OCI-M1 (cell line): ENCODE results near the gene PALM.
"Not testable (repeated sequence)": the region's sequence is repeated elsewhere in the genome, so short reads cannot be mapped to it uniquely, and the experiment has no call there.

Source experiments
- DNase-seq: peaks from one replicate; lab custom pipeline; 2025; lab: John Stamatoyannopoulos, UW

Gene PALM

DNA sequence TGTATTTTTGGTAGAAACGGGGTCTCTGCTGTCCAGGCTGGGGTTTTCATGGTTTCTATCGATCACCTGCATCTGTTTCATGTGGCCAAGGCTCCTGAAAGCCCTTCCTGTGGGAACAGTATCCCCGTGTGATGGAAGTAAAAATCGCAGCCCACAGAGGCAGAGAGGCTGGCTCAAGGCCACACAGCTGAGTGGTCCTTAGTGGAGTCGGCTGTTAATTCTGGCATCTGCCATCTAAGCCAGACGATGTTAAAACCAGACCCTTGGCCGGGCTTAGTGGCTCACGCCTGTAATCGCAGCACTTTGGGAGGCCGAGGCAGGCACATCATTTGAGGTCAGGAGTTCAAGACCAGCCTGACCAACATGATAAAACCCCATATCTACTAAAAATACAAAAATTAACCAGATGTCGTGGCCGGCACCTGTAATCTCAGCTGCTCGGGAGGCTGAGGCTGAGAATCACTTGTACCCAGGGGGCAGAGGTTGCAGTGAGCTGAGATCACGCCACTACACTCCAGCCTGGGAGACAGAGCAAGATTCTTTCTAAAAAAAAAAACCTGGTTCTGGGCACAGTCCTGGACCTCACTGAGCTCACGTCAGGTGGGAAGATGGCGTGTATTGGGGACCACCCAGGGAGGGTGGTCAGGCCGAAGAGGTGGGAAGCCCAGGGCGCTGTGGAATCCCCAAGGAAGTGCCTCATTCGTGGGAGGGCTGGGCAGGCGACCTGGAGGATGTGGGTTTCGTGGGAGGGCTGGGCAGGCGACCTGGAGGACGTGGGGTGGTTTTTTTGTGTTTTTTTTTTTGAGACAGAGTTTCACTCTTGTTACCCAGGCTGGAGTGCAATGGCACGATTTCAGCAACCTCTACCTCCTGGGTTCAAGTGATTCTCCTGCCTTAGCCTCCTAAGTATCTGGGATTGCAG, 23.7 kb downstream of the PALM start:
- DNase-seq = no peak

DNA sequence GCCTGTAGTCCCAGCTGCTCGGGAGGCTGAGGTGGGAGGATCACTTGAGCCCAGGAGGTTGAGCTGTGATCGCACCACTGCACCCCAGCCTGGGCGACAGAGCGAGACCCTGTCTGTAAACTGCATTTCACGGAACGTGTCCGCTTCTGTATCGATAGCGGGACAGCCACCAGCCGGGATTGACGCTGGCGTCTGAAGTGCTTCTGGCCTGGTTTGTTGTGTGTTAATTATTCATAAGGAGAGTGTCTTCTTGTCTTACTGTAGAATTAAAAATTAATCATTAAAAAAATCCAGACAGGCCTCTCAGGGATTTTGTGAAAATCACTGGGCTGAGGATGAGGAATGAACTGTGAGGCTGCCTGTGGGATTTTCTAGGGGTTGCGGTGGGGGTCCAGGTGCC, 26.0 kb downstream of the PALM start:
- no peak for DNase-seq

GRCh38 chr19:736125-736524, 27.4 kb downstream of the PALM start:
- no peak for DNase-seq

DNA sequence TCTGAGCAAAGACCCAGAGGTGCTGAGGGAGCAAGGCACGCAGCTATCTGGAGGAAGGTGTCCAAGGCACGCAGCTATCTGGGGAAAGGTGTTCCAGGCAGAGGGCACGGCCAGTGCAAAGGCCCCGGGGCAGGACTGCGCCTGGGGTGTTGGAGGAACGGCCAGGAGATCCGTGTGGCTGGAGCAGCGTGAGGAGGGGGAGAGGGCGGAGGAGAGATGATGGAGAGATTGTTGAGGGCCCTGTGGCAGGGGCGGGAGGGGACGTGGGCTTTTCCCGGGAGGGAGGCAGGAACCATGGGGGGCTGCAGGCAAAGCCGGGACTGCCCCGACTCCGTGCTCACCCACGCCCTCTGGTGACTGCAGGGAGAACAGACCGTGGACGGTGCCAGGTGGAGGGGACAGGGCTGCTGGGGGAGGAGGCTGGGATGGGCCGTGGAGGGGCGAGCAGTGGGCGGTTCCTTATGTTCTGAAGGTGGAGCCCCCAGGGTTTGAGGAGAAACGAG, 28.9 kb downstream of the PALM start:
- DNase-seq = peak; percentile 26

DNA sequence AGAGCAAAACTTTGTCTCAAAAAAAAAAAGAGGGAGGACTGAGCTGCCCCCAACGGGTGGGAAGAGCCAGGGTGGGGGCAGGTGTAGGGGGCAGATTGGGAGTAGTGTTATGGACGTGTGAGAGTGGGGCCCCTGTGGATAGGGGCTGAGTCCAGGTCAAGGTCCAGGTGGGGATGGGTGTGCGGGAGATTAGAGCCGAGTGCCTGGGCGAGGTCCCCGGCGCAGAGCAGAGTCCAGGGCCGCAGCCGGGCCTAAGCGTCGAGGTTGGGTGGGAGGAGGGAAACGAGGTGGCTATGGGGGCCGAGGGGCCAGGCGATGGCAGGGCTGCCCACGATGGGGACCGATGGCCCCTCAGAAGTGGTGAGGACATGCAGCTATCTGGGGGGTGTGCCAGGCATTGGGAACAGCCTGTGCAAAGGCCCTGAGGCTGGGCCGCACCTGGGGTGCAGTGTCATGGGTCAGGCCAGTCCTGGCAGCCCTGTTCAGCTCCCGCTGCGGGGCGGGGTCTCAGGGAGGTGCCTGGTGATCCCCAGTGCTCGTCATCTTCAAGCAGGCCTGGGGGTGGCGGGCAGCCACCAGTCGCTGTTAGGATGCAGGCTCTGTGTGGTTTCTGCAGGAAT, 29.9 kb downstream of the PALM start:
- DNase-seq = no peak

GRCh38 chr19:739998-740715, 31.4 kb downstream of the PALM start:
- DNase-seq = no peak

GRCh38 chr19:740816-741505, 32.2 kb downstream of the PALM start:
- not testable (repeated sequence) for DNase-seq

- peak; percentile 41 for DNase-seq
Observed at GRCh38 chr19:741506-742131, 32.9 kb downstream of the PALM start.

DNA sequence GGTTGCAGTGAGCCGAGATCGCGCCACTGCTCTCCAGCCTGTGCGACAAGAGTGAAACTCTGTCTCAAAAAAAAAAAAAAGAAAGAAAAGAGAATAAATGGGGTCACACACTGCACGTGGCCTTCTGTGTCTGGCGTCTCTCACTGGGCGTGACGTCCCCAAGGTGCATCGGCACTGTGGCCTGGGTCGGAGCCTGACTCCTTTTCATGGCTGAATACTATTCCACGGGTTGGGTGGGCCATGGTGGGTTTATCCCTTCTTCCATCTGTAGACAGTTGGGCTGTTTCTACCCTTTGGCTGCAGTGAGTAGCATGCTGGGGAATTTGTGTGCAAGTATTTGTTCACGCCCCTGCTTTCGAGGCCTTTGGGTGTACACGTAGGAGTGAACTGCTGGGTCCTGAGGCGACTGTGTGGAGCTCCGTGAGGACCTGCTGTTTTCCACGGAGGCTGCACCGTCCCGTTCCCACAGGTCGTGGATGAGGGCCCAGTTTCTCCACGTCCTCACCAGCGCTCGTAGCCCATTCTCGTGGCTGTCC, 33.9 kb downstream of the PALM start:
- DNase-seq = no peak

DNA sequence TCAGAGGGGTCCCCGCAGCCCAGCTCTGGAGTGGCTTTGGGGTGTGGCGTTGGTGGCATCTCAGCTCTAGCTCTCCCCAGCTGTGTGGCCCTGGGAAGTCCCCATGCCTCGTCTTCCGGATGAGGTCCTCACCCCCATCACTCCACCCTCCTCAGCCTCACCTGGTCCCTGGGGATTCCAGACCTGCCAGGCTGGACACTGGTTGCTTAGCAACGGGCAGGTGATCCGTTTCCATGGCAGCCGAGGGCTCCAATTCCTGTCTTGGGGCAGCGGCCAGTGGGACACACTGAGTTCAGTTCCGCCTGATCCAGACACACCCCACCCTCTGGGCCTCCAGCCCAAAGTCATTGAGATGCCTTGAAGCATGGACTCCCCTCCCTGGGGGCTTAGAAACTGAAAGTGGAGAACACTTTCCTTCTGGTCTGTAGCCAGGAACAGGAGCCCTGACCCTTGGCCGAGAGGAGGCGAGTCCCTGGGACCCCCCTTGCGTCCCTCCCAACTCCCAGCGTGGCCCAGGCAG, 34.5 kb downstream of the PALM start:
- DNase-seq = no peak

GRCh38 chr19:745138-745537, 36.4 kb downstream of the PALM start:
- DNase-seq = not testable (repeated sequence)

DNA sequence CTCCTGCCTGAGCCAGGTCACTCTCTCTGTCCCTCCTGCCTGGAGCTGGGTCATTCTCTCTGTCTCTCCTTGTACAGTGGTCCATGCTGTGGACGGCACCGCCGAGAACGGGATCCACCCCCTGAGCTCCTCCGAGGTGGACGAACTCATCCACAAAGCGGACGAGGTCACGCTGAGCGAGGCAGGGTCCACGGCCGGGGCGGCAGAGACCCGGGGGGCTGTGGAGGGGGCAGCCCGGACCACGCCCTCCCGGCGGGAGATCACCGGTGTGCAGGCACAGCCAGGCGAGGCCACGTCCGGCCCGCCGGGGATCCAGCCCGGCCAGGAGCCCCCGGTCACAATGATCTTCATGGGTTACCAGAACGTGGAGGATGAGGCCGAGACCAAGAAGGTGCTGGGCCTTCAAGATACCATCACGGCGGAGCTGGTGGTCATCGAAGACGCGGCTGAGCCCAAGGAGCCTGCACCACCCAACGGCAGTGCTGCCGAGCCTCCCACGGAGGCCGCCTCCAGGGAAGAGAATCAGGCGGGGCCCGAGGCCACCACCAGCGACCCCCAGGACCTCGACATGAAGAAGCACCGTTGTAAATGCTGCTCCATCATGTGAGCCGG, 37.6 kb downstream of the PALM start:
- DNase-seq = no peak

GRCh38 chr19:746956-747355, 38.2 kb downstream of the PALM start:
- DNase-seq = no peak

GRCh38 chr19:747432-748273, 38.9 kb downstream of the PALM start:
- DNase-seq = no peak

GRCh38 chr19:748274-748598, 39.5 kb downstream of the PALM start:
- no peak for DNase-seq

- no peak for DNase-seq
Observed at GRCh38 chr19:749811-750210, 41.1 kb downstream of the PALM start.

DNA sequence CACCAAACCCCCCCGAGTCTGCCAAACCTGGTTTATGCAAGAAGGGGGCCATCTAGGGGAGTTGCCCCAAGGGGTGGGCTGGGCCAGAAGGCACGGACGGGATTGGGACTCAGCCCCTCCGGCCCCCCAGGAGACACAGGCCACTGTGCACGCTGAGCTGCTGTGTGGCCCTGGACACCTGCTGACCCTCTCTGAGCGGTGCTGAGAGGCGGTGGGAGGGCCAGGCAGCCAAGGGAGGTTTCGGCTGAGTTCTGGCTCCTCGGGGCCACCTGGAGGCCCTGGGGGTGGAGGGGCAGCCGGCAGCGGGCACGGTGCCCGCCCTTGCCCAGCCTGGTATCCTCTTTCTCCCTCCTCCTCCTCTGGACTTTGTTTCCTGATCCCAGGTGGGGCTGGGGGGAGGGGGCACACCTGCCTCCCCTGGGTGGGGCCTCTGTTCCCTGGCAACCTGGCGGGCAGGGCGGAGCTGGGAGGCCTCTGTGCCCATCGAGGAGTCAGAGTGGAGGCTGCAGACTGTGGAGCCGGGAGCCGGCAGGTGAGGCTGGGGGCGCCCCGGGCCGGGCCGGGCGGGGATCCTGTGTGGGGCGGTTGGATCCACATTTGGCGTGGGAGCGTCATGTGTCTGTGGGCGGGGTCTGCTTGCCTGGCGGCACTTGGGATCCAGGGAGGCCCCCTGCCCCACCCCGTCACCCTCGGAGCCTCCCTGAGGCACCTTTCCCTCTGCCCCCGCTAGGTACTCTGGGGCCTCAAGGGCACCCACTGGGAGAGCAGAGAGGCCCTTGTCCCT, 42.1 kb downstream of the PALM start, which contains the start of gene MISP:
Gene MISP (plus strand): TSS at position 473 of the 784 bp plus-strand sequence. CDS start 5,835 bp downstream, outside the sequence.
- DNase-seq = no peak

GRCh38 chr19:751501-752341, 43.0 kb downstream of the PALM start:
- DNase-seq = no peak
